ENCODE results near the gene BCL2L11.

BCL2L11 gene

GRCh38 chr2:111116011-111116746 lies 4.5 kb upstream of the BCL2L11 start:
- DNase-seq (ENCODE audit: low read depth in 1 of 2, low spot score in 1 of 2), result no peak
- H3K4me3 ChIP-seq (replicated peaks; ENCODE audit: insufficient read depth, low read length), result no peak overlapping the region
- no peak for TF ChIP-seq POLR2AphosphoS5 (IDR thresholded peaks at IDR 0.05; ENCODE audit: low read depth)
- TF ChIP-seq GABPA (IDR thresholded peaks at IDR 0.05; ENCODE audit: low read depth), result no peak
- no peak for TF ChIP-seq REST (IDR thresholded peaks at IDR 0.05; ENCODE audit: insufficient replicate concordance, low read depth)
- no peak for TF ChIP-seq CTCF (IDR thresholded peaks at IDR 0.05; ENCODE audit: insufficient read depth, low read length)
- no peak for TF ChIP-seq SPI1 (IDR thresholded peaks at IDR 0.05; ENCODE audit: borderline replicate concordance, low read depth)
- H3K27me3 ChIP-seq (ENCODE audit: insufficient read depth, poor library complexity, severe bottlenecking), result no peaks in the 10 kb centered on the region
- H3K27ac ChIP-seq (replicated peaks), result no peak overlapping the region

DNA sequence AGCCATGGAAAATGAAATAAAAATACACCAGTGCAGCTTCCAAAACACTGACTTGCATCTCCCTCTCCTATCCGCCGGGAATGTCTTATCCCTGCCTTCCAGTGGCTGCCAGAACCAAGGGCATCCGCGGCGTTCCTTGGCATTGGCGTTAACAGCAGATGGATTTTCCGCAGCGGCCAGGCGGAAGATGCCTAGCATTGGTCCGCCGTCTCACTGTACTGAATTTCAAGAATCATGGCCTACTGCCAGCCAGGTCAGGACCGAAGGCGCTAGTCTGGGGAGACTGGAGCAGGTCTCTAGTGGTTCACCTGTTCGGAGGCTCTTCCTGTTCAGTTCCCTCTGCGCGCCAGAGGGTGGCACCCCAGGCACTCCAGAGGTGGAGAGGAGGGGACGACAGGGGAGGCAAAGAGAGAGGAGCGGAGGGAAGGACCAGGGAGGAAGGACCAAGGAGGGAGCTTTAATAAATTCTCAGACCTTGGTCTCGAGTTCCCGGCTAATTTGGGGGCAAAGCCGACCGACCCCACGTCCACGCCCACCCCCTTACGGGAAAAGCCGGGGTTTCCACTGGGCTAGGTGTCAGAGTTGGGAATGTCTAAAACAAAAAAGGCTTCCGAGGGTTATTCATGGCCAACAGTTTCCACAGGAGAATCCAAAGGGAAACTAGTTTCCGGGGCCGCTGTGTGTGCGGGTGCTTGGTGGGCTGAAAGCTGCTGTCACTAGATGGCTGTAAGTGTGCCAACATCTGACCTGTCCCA lies 3.7 kb upstream of the BCL2L11 start:
- peak in 1 of 2 experiments; percentile 81 for DNase-seq (ENCODE audit: low read depth in 1 of 2, low spot score in 1 of 2)

DNA sequence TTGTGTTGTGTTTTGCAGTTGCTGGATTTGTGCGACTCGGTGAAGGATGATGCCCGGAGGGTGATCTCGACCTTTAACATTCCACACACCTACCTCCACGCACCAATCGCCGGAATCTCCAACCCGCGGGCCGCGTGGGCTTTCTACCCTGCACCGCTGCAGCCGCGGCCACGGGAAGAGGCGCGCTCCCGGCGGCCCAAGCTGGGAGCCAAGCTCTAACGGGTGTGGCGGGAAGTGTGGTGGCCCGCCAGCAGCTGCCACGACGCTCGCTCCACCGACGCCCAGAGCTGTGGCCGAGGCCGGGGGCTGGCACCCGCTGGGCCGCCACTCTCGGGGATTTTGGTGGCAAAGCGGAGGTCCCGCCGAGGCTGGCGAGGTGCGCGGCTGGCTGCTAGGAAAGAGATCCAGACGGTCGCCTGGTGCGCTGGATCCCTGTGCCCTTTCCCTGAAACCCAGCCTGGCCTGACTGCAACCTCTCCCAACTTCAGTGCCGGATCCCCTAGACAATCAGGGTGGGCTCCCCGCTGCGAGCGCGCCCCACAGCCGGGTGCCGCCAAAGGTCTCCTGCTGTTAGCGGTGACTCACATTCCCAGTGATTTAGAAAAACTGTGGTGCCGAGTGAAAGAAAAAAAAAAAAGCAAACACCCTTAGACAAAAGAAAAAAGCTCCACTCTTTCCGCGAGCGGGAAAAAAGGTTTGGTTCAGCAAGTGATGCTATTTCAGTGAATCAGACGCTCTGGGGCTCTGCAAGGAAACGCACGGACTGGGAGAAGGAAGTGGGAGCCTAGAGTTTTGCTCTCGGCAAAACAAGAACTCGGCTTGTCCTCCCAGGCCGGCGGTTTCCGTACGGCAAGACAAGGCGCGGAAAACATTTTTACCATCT lies 2.9 kb upstream of the BCL2L11 start:
- no peak overlapping the region for H3K27ac ChIP-seq (replicated peaks)
- H3K27me3 ChIP-seq (ENCODE audit: insufficient read depth, poor library complexity, severe bottlenecking), result no peaks in the 10 kb centered on the region
- DNase-seq (ENCODE audit: low read depth in 1 of 2, low spot score in 1 of 2), result peak in 1 of 2 experiments; percentile 63
- H3K4me3 ChIP-seq (replicated peaks; ENCODE audit: insufficient read depth, low read length), result peak overlapping the region; percentile 51
- peak; percentile 72 for TF ChIP-seq SPI1 (IDR thresholded peaks at IDR 0.05; ENCODE audit: borderline replicate concordance, low read depth)
- TF ChIP-seq CTCF (IDR thresholded peaks at IDR 0.05; ENCODE audit: insufficient read depth, low read length), result no peak
- no peak for TF ChIP-seq POLR2AphosphoS5 (IDR thresholded peaks at IDR 0.05; ENCODE audit: low read depth)
- TF ChIP-seq GABPA (IDR thresholded peaks at IDR 0.05; ENCODE audit: low read depth), result no peak

More for the DNA sequence above, 3.7 kb upstream of the BCL2L11 start:
- H3K4me3 ChIP-seq (replicated peaks; ENCODE audit: insufficient read depth, low read length), result peak overlapping the region; percentile 51
- H3K27ac ChIP-seq (replicated peaks), result no peak overlapping the region
- TF ChIP-seq CTCF (IDR thresholded peaks at IDR 0.05; ENCODE audit: insufficient read depth, low read length) (peak; percentile 84), POLR2AphosphoS5 (IDR thresholded peaks at IDR 0.05; ENCODE audit: low read depth) (no peak), SPI1 (IDR thresholded peaks at IDR 0.05; ENCODE audit: borderline replicate concordance, low read depth) (peak; percentile 39; the same call in 1 of the 2 replicates)
- no peaks in the 10 kb centered on the region for H3K27me3 ChIP-seq (ENCODE audit: insufficient read depth, poor library complexity, severe bottlenecking)

DNA sequence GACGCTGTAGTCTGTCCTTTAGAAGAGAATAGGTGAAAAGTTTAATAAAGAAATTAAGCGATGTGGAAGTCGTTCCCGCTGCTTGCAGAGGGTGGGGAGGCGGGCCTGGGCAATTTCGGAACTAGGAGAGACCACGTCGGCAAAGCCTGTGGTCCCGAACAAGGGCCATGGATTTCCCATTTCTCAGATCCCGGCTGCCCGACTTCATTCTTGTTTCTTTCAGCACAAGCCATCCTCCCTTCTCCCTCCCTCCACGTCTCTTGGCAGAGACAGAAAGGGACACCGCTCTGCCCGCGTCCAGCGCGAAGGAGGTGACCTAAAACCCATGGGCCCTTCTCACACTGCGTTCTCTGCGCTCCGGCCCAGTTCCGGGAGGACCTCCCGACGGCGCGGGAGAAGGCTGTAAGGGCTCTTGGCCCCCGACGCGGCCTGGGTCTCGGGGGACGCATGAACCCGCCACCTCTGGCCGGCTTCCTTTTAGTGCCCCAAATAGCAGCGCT lies 2.2 kb upstream of the BCL2L11 start:
- Histone ChIP-seq H3K27ac (replicated peaks) (no peak overlapping the region), H3K27me3 (ENCODE audit: insufficient read depth, poor library complexity, severe bottlenecking) (no peaks in the 10 kb centered on the region), H3K4me3 (replicated peaks; ENCODE audit: insufficient read depth, low read length) (peak overlapping the region; percentile 51)

More for the DNA sequence above, 2.2 kb upstream of the BCL2L11 start:
- DNase-seq (ENCODE audit: low read depth in 1 of 2, low spot score in 1 of 2), result no peak
- no peak for TF ChIP-seq POLR2AphosphoS5 (IDR thresholded peaks at IDR 0.05; ENCODE audit: low read depth)
- TF ChIP-seq REST (IDR thresholded peaks at IDR 0.05; ENCODE audit: insufficient replicate concordance, low read depth), result no peak
- TF ChIP-seq SPI1 (IDR thresholded peaks at IDR 0.05; ENCODE audit: borderline replicate concordance, low read depth), result no peak
- TF ChIP-seq GABPA (IDR thresholded peaks at IDR 0.05; ENCODE audit: low read depth), result no peak
- no peak for TF ChIP-seq CTCF (IDR thresholded peaks at IDR 0.05; ENCODE audit: insufficient read depth, low read length)

Data from HL-60 (cell line).